ENCODE results near the gene LGALS3. TPM values are rescaled to one million over a fixed set of nuclear protein-coding genes. Genes with fewer than 3 reads are reported as not detected.

Gene LGALS3
- total RNA-seq, 1 donor = 368 TPM

- H3K36me3 ChIP-seq (ENCODE audit: insufficient read depth, low read length) = no peaks in the 10 kb centered on the region
- TF ChIP-seq, protein P1, sequence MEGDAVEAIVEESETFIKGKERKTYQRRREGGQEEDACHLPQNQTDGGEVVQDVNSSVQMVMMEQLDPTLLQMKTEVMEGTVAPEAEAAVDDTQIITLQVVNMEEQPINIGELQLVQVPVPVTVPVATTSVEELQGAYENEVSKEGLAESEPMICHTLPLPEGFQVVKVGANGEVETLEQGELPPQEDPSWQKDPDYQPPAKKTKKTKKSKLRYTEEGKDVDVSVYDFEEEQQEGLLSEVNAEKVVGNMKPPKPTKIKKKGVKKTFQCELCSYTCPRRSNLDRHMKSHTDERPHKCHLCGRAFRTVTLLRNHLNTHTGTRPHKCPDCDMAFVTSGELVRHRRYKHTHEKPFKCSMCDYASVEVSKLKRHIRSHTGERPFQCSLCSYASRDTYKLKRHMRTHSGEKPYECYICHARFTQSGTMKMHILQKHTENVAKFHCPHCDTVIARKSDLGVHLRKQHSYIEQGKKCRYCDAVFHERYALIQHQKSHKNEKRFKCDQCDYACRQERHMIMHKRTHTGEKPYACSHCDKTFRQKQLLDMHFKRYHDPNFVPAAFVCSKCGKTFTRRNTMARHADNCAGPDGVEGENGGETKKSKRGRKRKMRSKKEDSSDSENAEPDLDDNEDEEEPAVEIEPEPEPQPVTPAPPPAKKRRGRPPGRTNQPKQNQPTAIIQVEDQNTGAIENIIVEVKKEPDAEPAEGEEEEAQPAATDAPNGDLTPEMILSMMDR (IDR thresholded peaks at IDR 0.05; ENCODE audit: extremely low read depth, low read depth, low read length) = no peak
- no peak for DNase-seq (ENCODE audit: insufficient read length, low spot score, missing footprints)
- no peaks in the 10 kb centered on the region for H4K20me1 ChIP-seq (ENCODE audit: insufficient read depth, low read length)
- H3K4me3 ChIP-seq (ENCODE audit: insufficient read depth, low read length) = no peak overlapping the region
- no peak overlapping the region for H3K27ac ChIP-seq (ENCODE audit: low read depth, low read length)
- H2AFZ ChIP-seq (ENCODE audit: low read length) = no peak overlapping the region
- H3K79me2 ChIP-seq (ENCODE audit: insufficient read depth, low read length) = peaks cover 16% of the 10 kb centered on the region
- no peaks in the 10 kb centered on the region for H3K9me3 ChIP-seq (ENCODE audit: low read depth, low read length)
- H3K27me3 ChIP-seq (ENCODE audit: insufficient read depth, low read length) = no peaks in the 10 kb centered on the region
- no peak overlapping the region for H3K4me2 ChIP-seq (ENCODE audit: insufficient read depth, low read length)
- peaks cover 13% of the 10 kb centered on the region for H3K4me1 ChIP-seq (ENCODE audit: insufficient read depth, low read length)
Observed at GRCh38 chr14:55194656-55195355, 65.8 kb downstream of the LGALS3 start.

Other genes with a start within 250 kb of the LGALS3 start
- gene GCH1, start 226.4 kb upstream of the LGALS3 start, total RNA-seq = 2.7 and 3.3 TPM in 2 replicates
- gene WDHD1, start 102.2 kb upstream of the LGALS3 start, total RNA-seq = 4.3 and 9.4 TPM in 2 replicates
- gene SOCS4, start 102.0 kb upstream of the LGALS3 start, total RNA-seq = 15.6 and 16.8 TPM in 2 replicates
- 37.4 and 42.0 TPM in 2 replicates for gene MAPK1IP1L, start 77.6 kb upstream of the LGALS3 start, total RNA-seq
- gene DLGAP5, start 62.3 kb downstream of the LGALS3 start, total RNA-seq = 4.1 and 5.1 TPM in 2 replicates
- 24.2 and 24.6 TPM in 2 replicates for gene FBXO34, start 142.2 kb downstream of the LGALS3 start, total RNA-seq